Retina (tissue), 1 donor: Measurements from ENCODE around the gene FOXJ2.
"Not testable (repeated sequence)": the region's sequence is repeated elsewhere in the genome, so short reads cannot be mapped to it uniquely, and the experiment has no call there.

ENCODE experiments used
- DNase-seq: peaks from one replicate; pipeline ENCODE4 v3.0.0-alpha.2; 2016

FOXJ2 gene

GRCh38 chr12:8032242-8033152 is at the start of gene FOXJ2:
FOXJ2 (plus strand) TSS chr12:8032716; CDS start chr12:8039833, 7,117 bp downstream.
- DNase-seq = peak; percentile 90

GRCh38 chr12:7983019-7983418 is 49.5 kb upstream of the FOXJ2 start:
- not testable (repeated sequence) for DNase-seq

GRCh38 chr12:7983460-7983859 is 49.1 kb upstream of the FOXJ2 start:
- DNase-seq = not testable (repeated sequence)

GRCh38 chr12:7984900-7985299 is 47.6 kb upstream of the FOXJ2 start:
- DNase-seq = no peak

- DNase-seq = no peak
Observed at GRCh38 chr12:7985802-7986418, 46.6 kb upstream of the FOXJ2 start.

- no peak for DNase-seq
Observed at GRCh38 chr12:7989827-7990491, 42.6 kb upstream of the FOXJ2 start.

- no peak for DNase-seq
Observed at GRCh38 chr12:7991535-7991934, 41.0 kb upstream of the FOXJ2 start.

- DNase-seq = no peak
Observed at GRCh38 chr12:7994731-7995205, 37.7 kb upstream of the FOXJ2 start.

GRCh38 chr12:7995266-7995963 is 37.1 kb upstream of the FOXJ2 start:
- peak; percentile 79 for DNase-seq

GRCh38 chr12:8000827-8001226 is 31.7 kb upstream of the FOXJ2 start:
- DNase-seq = not testable (repeated sequence)

GRCh38 chr12:8001496-8001895 is 31.0 kb upstream of the FOXJ2 start:
- not testable (repeated sequence) for DNase-seq

- DNase-seq = not testable (repeated sequence)
Observed at GRCh38 chr12:8004897-8005296, 27.6 kb upstream of the FOXJ2 start.

- DNase-seq = no peak
Observed at GRCh38 chr12:8011331-8011730, 21.2 kb upstream of the FOXJ2 start.

- no peak for DNase-seq
Observed at GRCh38 chr12:8012651-8013309, 19.7 kb upstream of the FOXJ2 start.

- DNase-seq = no peak
Observed at GRCh38 chr12:8014836-8015235, 17.7 kb upstream of the FOXJ2 start.

GRCh38 chr12:8018213-8018612 is 14.3 kb upstream of the FOXJ2 start:
- DNase-seq = not testable (repeated sequence)

GRCh38 chr12:8018666-8019581 is 13.6 kb upstream of the FOXJ2 start:
- peak; percentile 83 for DNase-seq

GRCh38 chr12:8026291-8026900 is 6.1 kb upstream of the FOXJ2 start:
- DNase-seq = peak; percentile 97

- no peak for DNase-seq
Observed at GRCh38 chr12:8027856-8028255, 4.7 kb upstream of the FOXJ2 start.

GRCh38 chr12:8028267-8028666 is 4.2 kb upstream of the FOXJ2 start:
- no peak for DNase-seq

- no peak for DNase-seq
Observed at GRCh38 chr12:8030189-8030588, 2.3 kb upstream of the FOXJ2 start.
